ENCODE results near the gene RNF128. TPM values are rescaled to one million over a fixed set of nuclear protein-coding genes. Genes with fewer than 3 reads are reported as not detected.

RNF128 gene
- total RNA-seq, 1 donor from 2014 or later = 0.33 TPM

DNA sequence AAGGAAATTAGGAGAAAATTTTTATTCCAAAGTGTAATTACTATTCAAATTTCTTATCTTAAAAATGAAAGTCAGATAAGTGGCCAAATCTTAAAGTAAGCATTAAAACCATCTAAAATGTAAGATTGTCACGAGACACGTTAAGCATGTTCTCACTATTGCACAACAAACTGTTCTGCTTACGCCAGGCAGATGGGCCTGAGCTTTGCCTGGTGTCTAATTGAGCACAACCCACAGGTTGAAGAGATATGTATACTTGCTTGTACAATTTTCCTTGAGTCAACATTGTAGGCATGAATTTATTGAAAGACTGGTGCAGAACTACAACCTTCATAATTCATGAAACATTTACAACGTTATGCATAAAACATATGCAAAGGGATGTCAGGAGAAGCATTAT, 3.9 kb downstream of the RNF128 start:
- H3K4me3 ChIP-seq (ENCODE audit: low read depth, low read length) = no peak overlapping the region
- H3K36me3 ChIP-seq (ENCODE audit: control insufficient read depth, insufficient read depth, low read length) = no peaks in the 10 kb centered on the region
- TF ChIP-seq, protein P1, sequence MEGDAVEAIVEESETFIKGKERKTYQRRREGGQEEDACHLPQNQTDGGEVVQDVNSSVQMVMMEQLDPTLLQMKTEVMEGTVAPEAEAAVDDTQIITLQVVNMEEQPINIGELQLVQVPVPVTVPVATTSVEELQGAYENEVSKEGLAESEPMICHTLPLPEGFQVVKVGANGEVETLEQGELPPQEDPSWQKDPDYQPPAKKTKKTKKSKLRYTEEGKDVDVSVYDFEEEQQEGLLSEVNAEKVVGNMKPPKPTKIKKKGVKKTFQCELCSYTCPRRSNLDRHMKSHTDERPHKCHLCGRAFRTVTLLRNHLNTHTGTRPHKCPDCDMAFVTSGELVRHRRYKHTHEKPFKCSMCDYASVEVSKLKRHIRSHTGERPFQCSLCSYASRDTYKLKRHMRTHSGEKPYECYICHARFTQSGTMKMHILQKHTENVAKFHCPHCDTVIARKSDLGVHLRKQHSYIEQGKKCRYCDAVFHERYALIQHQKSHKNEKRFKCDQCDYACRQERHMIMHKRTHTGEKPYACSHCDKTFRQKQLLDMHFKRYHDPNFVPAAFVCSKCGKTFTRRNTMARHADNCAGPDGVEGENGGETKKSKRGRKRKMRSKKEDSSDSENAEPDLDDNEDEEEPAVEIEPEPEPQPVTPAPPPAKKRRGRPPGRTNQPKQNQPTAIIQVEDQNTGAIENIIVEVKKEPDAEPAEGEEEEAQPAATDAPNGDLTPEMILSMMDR (IDR thresholded peaks at IDR 0.05; ENCODE audit: insufficient read depth, low read length, poor library complexity, severe bottlenecking) = no peak
- DNase-seq (ENCODE audit: low read depth) = no peak
- peaks cover 2% of the 10 kb centered on the region for H3K27me3 ChIP-seq (ENCODE audit: control insufficient read depth, insufficient read depth, low read length)

DNA sequence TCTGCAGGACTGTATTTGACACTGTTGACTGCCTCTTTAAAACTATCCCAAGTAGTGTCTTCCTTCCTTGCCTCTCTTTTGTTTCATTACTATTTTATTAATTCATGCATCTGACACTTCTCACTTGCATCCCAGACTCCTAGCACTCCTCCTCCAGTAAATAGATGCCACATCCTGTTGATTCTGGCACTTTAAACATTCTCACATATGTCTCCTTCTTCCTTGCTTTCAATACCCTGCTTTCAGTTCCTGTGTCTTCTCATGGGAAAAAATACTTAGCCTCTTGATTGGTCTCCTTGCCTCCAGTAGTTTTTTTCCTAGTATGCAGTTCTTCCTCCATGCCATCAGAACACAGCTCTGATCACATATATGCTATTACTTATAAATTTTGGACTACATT, 5.1 kb downstream of the RNF128 start:
- Histone ChIP-seq H3K36me3 (ENCODE audit: control insufficient read depth, insufficient read depth, low read length) (no peaks in the 10 kb centered on the region), H3K4me3 (ENCODE audit: low read depth, low read length) (no peak overlapping the region), H3K27me3 (ENCODE audit: control insufficient read depth, insufficient read depth, low read length) (peaks cover 2% of the 10 kb centered on the region)
- DNase-seq (ENCODE audit: low read depth) = no peak
- TF ChIP-seq, protein P1 (IDR thresholded peaks at IDR 0.05; ENCODE audit: insufficient read depth, low read length, poor library complexity, severe bottlenecking) = no peak

DNA sequence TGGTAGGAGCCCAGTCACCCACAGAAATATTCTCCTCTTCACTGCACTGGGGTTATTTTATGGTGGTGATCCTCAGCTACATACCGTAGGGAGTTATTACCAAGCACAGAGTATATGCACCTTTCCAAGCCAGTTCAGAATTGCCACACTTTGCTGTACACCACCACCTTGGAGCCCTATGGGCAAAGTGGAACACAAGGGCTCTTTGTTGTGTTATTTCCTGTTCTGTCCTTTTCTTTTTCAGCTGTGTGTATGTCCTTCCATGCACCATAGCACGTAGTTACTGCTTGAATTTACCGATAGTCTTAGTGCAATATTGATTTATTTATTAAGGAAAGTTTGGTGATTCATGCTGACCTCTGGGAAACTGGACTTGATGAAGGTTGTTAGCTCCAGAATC, 8.3 kb downstream of the RNF128 start:
- DNase-seq (ENCODE audit: low read depth) = no peak
- Histone ChIP-seq H3K27me3 (ENCODE audit: control insufficient read depth, insufficient read depth, low read length) (no peaks in the 10 kb centered on the region), H3K4me3 (ENCODE audit: low read depth, low read length) (no peak overlapping the region), H3K36me3 (ENCODE audit: control insufficient read depth, insufficient read depth, low read length) (no peaks in the 10 kb centered on the region)
- TF ChIP-seq, protein P1 (IDR thresholded peaks at IDR 0.05; ENCODE audit: insufficient read depth, low read length, poor library complexity, severe bottlenecking) = no peak

DNA sequence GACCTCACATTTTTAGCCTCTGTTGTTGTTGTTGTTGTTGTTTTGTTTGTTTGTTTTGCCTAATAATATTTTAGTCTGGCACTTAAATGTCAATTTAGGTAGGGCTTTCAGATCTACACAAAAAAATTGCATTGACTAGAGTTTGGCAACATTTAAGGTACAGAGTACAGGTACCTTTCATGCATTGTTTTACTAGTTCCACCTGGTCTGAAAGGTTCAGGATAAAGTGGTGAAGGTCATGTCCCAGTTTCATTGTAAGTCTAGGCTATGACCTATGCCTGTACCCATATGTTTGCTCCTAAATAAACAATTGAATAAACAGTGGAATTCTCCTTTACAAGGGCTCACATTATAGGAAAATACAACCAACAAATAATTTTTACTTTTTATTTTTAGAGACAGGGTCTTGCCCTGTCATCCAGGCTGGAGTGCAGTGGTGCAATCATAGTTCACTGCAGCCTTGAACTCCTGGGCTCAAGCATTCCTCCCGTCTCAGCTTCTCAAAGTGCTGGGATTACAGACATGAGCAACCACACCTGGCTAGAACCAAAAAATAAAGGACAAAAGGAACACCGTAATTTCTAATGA, 13.8 kb downstream of the RNF128 start:
- no peaks in the 10 kb centered on the region for H3K27me3 ChIP-seq (ENCODE audit: control insufficient read depth, insufficient read depth, low read length)
- TF ChIP-seq, protein P1 (IDR thresholded peaks at IDR 0.05; ENCODE audit: insufficient read depth, low read length, poor library complexity, severe bottlenecking) = no peak
- no peaks in the 10 kb centered on the region for H3K36me3 ChIP-seq (ENCODE audit: control insufficient read depth, insufficient read depth, low read length)
- DNase-seq (ENCODE audit: low read depth) = no peak
- no peak overlapping the region for H3K4me3 ChIP-seq (ENCODE audit: low read depth, low read length)

DNA sequence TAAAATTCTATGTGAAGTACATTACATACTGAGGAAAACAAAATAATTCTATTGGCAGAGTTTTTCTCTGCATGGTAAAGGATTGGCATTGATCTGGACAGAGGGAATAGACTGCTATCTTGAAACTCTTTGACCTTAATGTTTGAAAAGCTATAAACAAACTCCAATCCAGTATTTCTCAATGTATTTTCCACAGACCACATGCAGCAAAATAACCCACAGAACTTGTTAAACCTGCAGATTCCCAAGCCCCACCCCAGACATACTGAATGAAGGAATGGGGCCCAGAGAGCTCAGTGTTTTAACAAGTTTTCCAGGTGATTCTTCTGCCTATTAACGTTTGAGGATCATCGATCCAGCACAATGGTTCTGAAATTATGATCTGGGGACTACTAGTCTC, 15.7 kb downstream of the RNF128 start:
- Histone ChIP-seq H3K36me3 (ENCODE audit: control insufficient read depth, insufficient read depth, low read length) (no peaks in the 10 kb centered on the region), H3K27me3 (ENCODE audit: control insufficient read depth, insufficient read depth, low read length) (no peaks in the 10 kb centered on the region), H3K4me3 (ENCODE audit: low read depth, low read length) (no peak overlapping the region)
- no peak for DNase-seq (ENCODE audit: low read depth)
- TF ChIP-seq, protein P1 (IDR thresholded peaks at IDR 0.05; ENCODE audit: insufficient read depth, low read length, poor library complexity, severe bottlenecking) = no peak

DNA sequence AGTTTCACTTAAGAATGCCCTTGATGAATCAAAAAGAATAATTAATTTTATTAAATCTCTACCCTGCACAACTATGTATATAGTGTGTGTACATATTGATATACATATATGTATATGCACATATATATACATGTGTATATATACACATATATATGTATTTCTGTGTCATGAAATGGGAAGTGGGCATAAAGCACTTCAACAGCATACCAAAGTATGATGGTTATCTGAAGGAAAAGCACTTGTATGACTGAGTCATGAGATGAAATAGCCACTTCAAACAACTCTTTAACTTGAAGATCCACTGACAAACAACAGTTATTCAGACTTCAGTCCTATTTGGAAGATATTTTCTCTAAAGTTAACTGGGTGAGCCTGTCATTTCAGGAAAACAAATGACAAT, 16.3 kb downstream of the RNF128 start:
- no peak for DNase-seq (ENCODE audit: low read depth)
- Histone ChIP-seq H3K36me3 (ENCODE audit: control insufficient read depth, insufficient read depth, low read length) (no peaks in the 10 kb centered on the region), H3K4me3 (ENCODE audit: low read depth, low read length) (no peak overlapping the region), H3K27me3 (ENCODE audit: control insufficient read depth, insufficient read depth, low read length) (no peaks in the 10 kb centered on the region)
- TF ChIP-seq, protein P1 (IDR thresholded peaks at IDR 0.05; ENCODE audit: insufficient read depth, low read length, poor library complexity, severe bottlenecking) = no peak
